BE2C (cell line): Measurements from ENCODE around the gene TSHZ3.

ENCODE experiments used
- DNase-seq: peaks from one replicate; pipeline ENCODE4 v3.0.0-alpha.2; 2020
- H3K27me3 ChIP-seq: fragments of 250-450 bp; sonication (Bioruptor Pico); 2 replicates; pipeline ENCODE4 v1.5.1; 2020; ENCODE audit warnings: mild to moderate bottlenecking
- H3K36me3 ChIP-seq: fragments of 250-450 bp; sonication (Bioruptor Pico); 2 replicates; pipeline ENCODE4 v1.5.1; 2020; ENCODE audit warnings: mild to moderate bottlenecking
- H3K4me1 ChIP-seq: fragments of 250-450 bp; sonication (Bioruptor Pico); 2 replicates; pipeline ENCODE4 v1.5.1; 2020
- H3K4me3 ChIP-seq: 2 replicates; pipeline ENCODE4 v1.5.1; 2011; ENCODE audit warnings: low read depth, low read length
- H3K9me3 ChIP-seq: fragments of 250-450 bp; sonication (Bioruptor Pico); 2 replicates; pipeline ENCODE4 v1.5.1; 2020
- CTCF ChIP-seq: IDR thresholded peaks from 2 replicates; pipeline ENCODE4 v1.5.1; 2012; ENCODE audit warnings: mild to moderate bottlenecking, low read depth, low read length

Gene TSHZ3

GRCh38 chr19:31316201-31316951 is 32.9 kb downstream of the TSHZ3 start:
- no peak for DNase-seq
- H3K36me3 ChIP-seq: no peaks in the 10 kb centered on the region

GRCh38 chr19:31315652-31316051 is 33.6 kb downstream of the TSHZ3 start:
- DNase-seq: no peak
- Histone ChIP-seq H3K27me3 (no peaks in the 10 kb centered on the region), H3K4me1 (peaks cover 6% of the 10 kb centered on the region), H3K4me3 (no peak overlapping the region), H3K9me3 (no peaks in the 10 kb centered on the region), H3K36me3 (no peaks in the 10 kb centered on the region)
- no peak for TF ChIP-seq CTCF

More at GRCh38 chr19:31316201-31316951, 32.9 kb downstream of the TSHZ3 start:
- no peaks in the 10 kb centered on the region for H3K9me3 ChIP-seq
- no peaks in the 10 kb centered on the region for H3K27me3 ChIP-seq
- peak overlapping the region; percentile 24 for H3K4me3 ChIP-seq
- TF ChIP-seq CTCF: no peak
- H3K4me1 ChIP-seq: peaks cover 6% of the 10 kb centered on the region

- Histone ChIP-seq H3K36me3 (no peaks in the 10 kb centered on the region), H3K9me3 (no peaks in the 10 kb centered on the region), H3K4me3 (no peak overlapping the region; the same call in 1 of the 2 replicates), H3K4me1 (peaks cover 6% of the 10 kb centered on the region), H3K27me3 (no peaks in the 10 kb centered on the region)
- DNase-seq: peak; percentile 54
- TF ChIP-seq CTCF: peak; percentile 59
These were observed 34.2 kb downstream of the TSHZ3 start for GRCh38 chr19:31314849-31315629.

- Histone ChIP-seq H3K9me3 (no peaks in the 10 kb centered on the region), H3K27me3 (no peaks in the 10 kb centered on the region), H3K36me3 (no peaks in the 10 kb centered on the region), H3K4me1 (peaks cover 6% of the 10 kb centered on the region), H3K4me3 (no peak overlapping the region)
- DNase-seq: no peak
- no peak for TF ChIP-seq CTCF
These were observed 35.1 kb downstream of the TSHZ3 start for GRCh38 chr19:31314156-31314555.

- Histone ChIP-seq H3K36me3 (no peaks in the 10 kb centered on the region), H3K4me3 (no peak overlapping the region), H3K9me3 (no peaks in the 10 kb centered on the region), H3K27me3 (no peaks in the 10 kb centered on the region), H3K4me1 (peaks cover 6% of the 10 kb centered on the region)
- no peak for DNase-seq
- no peak for TF ChIP-seq CTCF
These were observed 35.8 kb downstream of the TSHZ3 start for GRCh38 chr19:31313291-31314030.
